OCI-LY7 (cell line): ENCODE data around the gene KIF19. TPM values are rescaled to one million over a fixed set of nuclear protein-coding genes. Genes with fewer than 3 reads are reported as not detected.

Source experiments
- BruUV-seq: library from RNA; stranded (reverse); fragments of 400-500 nt; replicated peaks from 2 replicates; lab custom pipeline; 2021; lab: Mats Ljungman, UMichigan
- CTCF ChIA-PET: fragments of 300-600 bp; sonication (Branson Sonifier 250); formaldehyde crosslinking; loops from one replicate; lab custom pipeline; 2022; ENCODE audit warnings: antibody characterized with exemption; ENCODE audit not compliant: unreplicated experiment; lab: Charles Lee
- POLR2A ChIA-PET: fragments of 300-600 bp; sonication (Branson Sonifier 250); formaldehyde crosslinking; loops from one replicate; lab custom pipeline; 2022; ENCODE audit warnings: antibody characterized with exemption; lab: Charles Lee
- DNase-seq: peaks from one replicate; pipeline ENCODE4 v3.0.0-alpha.2; 2015; ENCODE audit warnings: low spot score
- H2AFZ ChIP-seq: fragments of 200-600 bp; sonication (generic), shearing (Covaris generic); 2 replicates; pipeline ENCODE4 v1.6.1; 2014; ENCODE audit warnings: mild to moderate bottlenecking, antibody characterized with exemption, low read length, moderate library complexity
- H3K27ac ChIP-seq: fragments of 200-600 bp; sonication (generic); 2 replicates; pipeline ENCODE4 v1.5.1; 2014; ENCODE audit warnings: mixed run types, low read depth, mild to moderate bottlenecking, moderate library complexity, low read length, inconsistent platforms; ENCODE audit not compliant: poor library complexity, severe bottlenecking
- H3K36me3 ChIP-seq: fragments of 200-600 bp; sonication (generic); 2 replicates; pipeline ENCODE4 v1.6.1; 2014; ENCODE audit warnings: mild to moderate bottlenecking, antibody characterized with exemption, low read length, moderate library complexity, mixed read lengths; ENCODE audit not compliant: insufficient read depth
- H3K4me1 ChIP-seq: fragments of 200-600 bp; sonication (generic); 2 replicates; pipeline ENCODE4 v1.5.1; 2014; ENCODE audit warnings: mild to moderate bottlenecking, low read length; ENCODE audit not compliant: insufficient read depth, poor library complexity, severe bottlenecking
- H3K4me2 ChIP-seq: fragments of 200-600 bp; sonication (generic); 2 replicates; pipeline ENCODE4 v1.6.1; 2014; ENCODE audit warnings: mild to moderate bottlenecking, low read length
- H3K4me3 ChIP-seq: fragments of 200-600 bp; sonication (generic); 2 replicates; pipeline ENCODE4 v1.5.1; 2014; ENCODE audit warnings: mild to moderate bottlenecking, low read depth, low read length; ENCODE audit not compliant: poor library complexity, severe bottlenecking
- H3K79me2 ChIP-seq: fragments of 200-600 bp; sonication (generic); 2 replicates; pipeline ENCODE4 v1.6.1; 2016; ENCODE audit warnings: low read depth, mild to moderate bottlenecking, low read length, moderate library complexity, mixed read lengths; ENCODE audit not compliant: insufficient read depth
- H3K9me2 ChIP-seq: fragments of 200-600 bp; sonication (generic); 2 replicates; pipeline ENCODE4 v1.6.1; 2016; ENCODE audit warnings: mild to moderate bottlenecking, low read length, mixed read lengths; ENCODE audit not compliant: insufficient read depth
- H3K9me3 ChIP-seq: fragments of 200-600 bp; sonication (generic); 2 replicates; pipeline ENCODE4 v1.6.1; 2014; ENCODE audit warnings: mild to moderate bottlenecking, mixed run types, low read length, mixed read lengths
- H4K20me1 ChIP-seq: fragments of 200-600 bp; sonication (generic); 2 replicates; pipeline ENCODE4 v1.6.1; 2014; ENCODE audit warnings: mild to moderate bottlenecking, antibody characterized with exemption, low read length, moderate library complexity, mixed read lengths; ENCODE audit not compliant: insufficient read depth
- CTCF ChIP-seq: fragments of 200-600 bp; sonication (generic); conservative IDR thresholded peaks from 2 replicates; pipeline ENCODE4 v1.5.1; 2014; ENCODE audit warnings: mild to moderate bottlenecking, antibody characterized with exemption, low read length, moderate library complexity, mixed read lengths
- EZH2phosphoT487 ChIP-seq: fragments of 200-600 bp; sonication (generic); IDR thresholded peaks from 2 replicates; pipeline ENCODE4 v1.6.1; 2018; ENCODE audit warnings: low read depth, borderline replicate concordance, mild to moderate bottlenecking, mixed run types, antibody characterized with exemption, low read length, moderate library complexity, mixed read lengths
- intact Hi-C: fragments of 100-400 bp; cut with micrococcal nuclease; formaldehyde crosslinking; loops from one replicate; pipeline ENCODE4 v1.10.0; 2022; ENCODE audit not compliant: unreplicated experiment
- total RNA-seq, 2 experiments: library from RNA; depleted of rRNA in 1 of 2; stranded (reverse); fragments of >200 nt in 1 of 2; shearing (Covaris generic) in 1 of 2; gene quantifications; 2 replicates each; pipeline ENCODE4 v1.2.3, GENCODE V29; 2014 to 2022

The KIF19 gene
- total RNA-seq, 2 experiments from 2014 or later, result not detected

- Histone ChIP-seq H3K9me3 (no peaks in the 10 kb centered on the region), H2AFZ (no peak overlapping the region), H3K79me2 (no peaks in the 10 kb centered on the region), H3K4me3 (no peak overlapping the region), H3K4me1 (peaks cover 6% of the 10 kb centered on the region), H3K27ac (no peak overlapping the region), H3K9me2 (no peaks in the 10 kb centered on the region), H4K20me1 (no peaks in the 10 kb centered on the region), H3K4me2 (no peak overlapping the region), H3K36me3 (no peaks in the 10 kb centered on the region)
- DNase-seq, result no peak
- intact Hi-C loops, result no loop called here
- ChIA-PET CTCF (no interaction called here), POLR2A (no interaction called here)
- no peak for TF ChIP-seq CTCF
- TF ChIP-seq EZH2phosphoT487, result no peak
- no TSS peak for BruUV-seq
Observed at GRCh38 chr17:74372426-74372825, 46.4 kb downstream of the KIF19 start.

- Histone ChIP-seq H3K4me2 (no peak overlapping the region), H4K20me1 (no peaks in the 10 kb centered on the region), H3K9me2 (no peaks in the 10 kb centered on the region), H3K4me3 (no peak overlapping the region), H3K36me3 (no peaks in the 10 kb centered on the region), H3K27ac (no peak overlapping the region), H3K79me2 (no peaks in the 10 kb centered on the region), H2AFZ (no peak overlapping the region), H3K4me1 (peaks cover 4% of the 10 kb centered on the region), H3K9me3 (no peaks in the 10 kb centered on the region)
- no peak for TF ChIP-seq CTCF
- no peak for TF ChIP-seq EZH2phosphoT487
- BruUV-seq, result no TSS peak
- ChIA-PET CTCF (interaction anchor here (0.6 to 0.8 kb wide), 3 partner anchors 84 to 228 kb away, joined by 3 to 5 read pairs (median 4); no protein-coding TSS in a partner anchor), POLR2A (interaction anchor here (0.7 to 1.1 kb wide), 3 partner anchors 11 to 82 kb away, joined by 3 to 7 read pairs (median 4); no protein-coding TSS in a partner anchor)
- intact Hi-C loops, result no loop called here
- DNase-seq, result no peak
Observed at GRCh38 chr17:74373838-74374606, 48.0 kb downstream of the KIF19 start.

- DNase-seq, result no peak
- no peak overlapping the region for H2AFZ ChIP-seq
- intact Hi-C loops, result no loop called here
- H3K79me2 ChIP-seq, result no peaks in the 10 kb centered on the region
- no peaks in the 10 kb centered on the region for H3K36me3 ChIP-seq
- POLR2A ChIA-PET, result no interaction called here
- H4K20me1 ChIP-seq, result no peaks in the 10 kb centered on the region
- no TSS peak for BruUV-seq
- peaks cover 4% of the 10 kb centered on the region for H3K4me1 ChIP-seq
- no peaks in the 10 kb centered on the region for H3K9me3 ChIP-seq
- TF ChIP-seq CTCF (no peak), EZH2phosphoT487 (no peak)
- H3K9me2 ChIP-seq, result no peaks in the 10 kb centered on the region
- no peak overlapping the region for H3K27ac ChIP-seq
- H3K4me2 ChIP-seq, result no peak overlapping the region
- CTCF ChIA-PET, result interaction anchor here (0.6 kb wide), 1 partner anchor 228 kb away, joined by 5 read pairs; no protein-coding TSS in a partner anchor
- H3K4me3 ChIP-seq, result no peak overlapping the region
Observed at GRCh38 chr17:74374858-74375257, 48.8 kb downstream of the KIF19 start.
